H1 (cell line): ENCODE data around the gene OPALIN. TPM values are rescaled to one million over a fixed set of nuclear protein-coding genes. Genes with fewer than 3 reads are reported as not detected.

Experiments
- CTCF ChIA-PET: fragments of 300-600 bp; sonication (Branson Sonifier 250); formaldehyde crosslinking; loops from one replicate; lab custom pipeline; 2021; ENCODE audit not compliant: partially characterized antibody; lab: Charles Lee
- POLR2A ChIA-PET: fragments of 300-600 bp; sonication (Branson Sonifier 250); formaldehyde crosslinking; loops from one replicate; lab custom pipeline; 2021; ENCODE audit warnings: inconsistent platforms; ENCODE audit not compliant: partially characterized antibody; lab: Charles Lee
- DNase-seq, 2 experiments: peaks; one replicate each; pipeline versions ENCODE4 v3.0.0 to v3.0.0-alpha.2; 2010 to 2022; ENCODE audit warnings: low spot score in 2 of 2, low read depth in 1 of 2, mixed read lengths in 1 of 2
- FAIRE-seq: peaks from 2 replicates; lab custom pipeline; 2011; peaks lifted over from hg19 to GRCh38; lab: Jason Lieb, UNC
- H2AFZ ChIP-seq: 2 replicates; pipeline ENCODE4 v1.8.1; 2012; ENCODE audit warnings: low read length, inconsistent platforms
- H2AK5ac ChIP-seq: 2 replicates; pipeline ENCODE4 v1.6.1; 2013; ENCODE audit warnings: low read depth, low read length
- H2BK120ac ChIP-seq: replicated peaks from 2 replicates; pipeline ENCODE3; 2013; ENCODE audit warnings: low read depth, low read length, inconsistent platforms
- H2BK12ac ChIP-seq: 2 replicates; pipeline ENCODE4 v1.6.1; 2013; ENCODE audit warnings: low read depth, low read length
- H2BK15ac ChIP-seq: 2 replicates; pipeline ENCODE4 v1.6.1; 2013; ENCODE audit warnings: low read length
- H2BK20ac ChIP-seq: 2 replicates; pipeline ENCODE4 v1.6.1; 2013; ENCODE audit warnings: low read length
- H2BK5ac ChIP-seq: 2 replicates; pipeline ENCODE4 v1.6.1; 2013; ENCODE audit warnings: low read depth, low read length
- H3K14ac ChIP-seq: 2 replicates; pipeline ENCODE4 v1.6.1; 2013; ENCODE audit warnings: inconsistent platforms; ENCODE audit not compliant: insufficient read length
- H3K18ac ChIP-seq: 2 replicates; pipeline ENCODE4 v1.6.1; 2013; ENCODE audit warnings: low read length; ENCODE audit errors: extremely low read depth
- H3K23ac ChIP-seq: 2 replicates; pipeline ENCODE4 v1.6.1; 2013; ENCODE audit warnings: inconsistent platforms; ENCODE audit not compliant: insufficient read length
- H3K23me2 ChIP-seq: 2 replicates; pipeline ENCODE4 v1.6.1; 2013; ENCODE audit warnings: low read depth, low read length
- H3K27ac ChIP-seq: 2 replicates; pipeline ENCODE4 v1.6.1; 2011; ENCODE audit warnings: low read depth, low read length, inconsistent platforms
- H3K27me3 ChIP-seq, 4 experiments: replicated peaks in 1 of 4; 1 replicate in 1 of 4; 2 replicates in 3 of 4; pipeline versions ENCODE4 v1.6.1 to v1.8.1; 2011 to 2013; ENCODE audit warnings: low read length in 3 of 4, mild to moderate bottlenecking in 3 of 4, inconsistent platforms in 2 of 4, mixed read lengths in 2 of 4, moderate library complexity in 1 of 4; ENCODE audit not compliant: control insufficient read depth in 3 of 4, insufficient read depth in 3 of 4; ENCODE audit errors: extremely low read depth in 1 of 4
- H3K36me3 ChIP-seq, 4 experiments: 2 replicates each; pipeline versions ENCODE4 v1.6.1 to v1.8.1; 2011 to 2013; ENCODE audit warnings: mild to moderate bottlenecking in 4 of 4, low read length in 3 of 4, moderate library complexity in 2 of 4, control low read depth in 1 of 4, inconsistent platforms in 1 of 4; ENCODE audit not compliant: insufficient read depth in 4 of 4, control insufficient read depth in 2 of 4
- H3K4ac ChIP-seq: replicated peaks from 2 replicates; pipeline ENCODE3; 2013; ENCODE audit warnings: low read length, low read depth, mixed read lengths, inconsistent platforms; ENCODE audit not compliant: insufficient read length
- H3K4me1 ChIP-seq, 4 experiments: replicated peaks in 1 of 4; 1 replicate in 1 of 4; 2 replicates in 3 of 4; pipeline versions ENCODE4 v1.6.1 to v1.8.1; 2011 to 2013; ENCODE audit warnings: low read length in 3 of 4, inconsistent platforms in 2 of 4, mixed read lengths in 1 of 4; ENCODE audit not compliant: insufficient read depth in 4 of 4, control insufficient read depth in 3 of 4
- H3K4me2 ChIP-seq, 2 experiments: 2 replicates each; pipeline versions ENCODE4 v1.6.1 to v1.8.1; 2011 to 2013; ENCODE audit warnings: low read depth in 2 of 2, low read length in 2 of 2, control low read depth in 1 of 2, inconsistent platforms in 1 of 2, mild to moderate bottlenecking in 1 of 2; ENCODE audit not compliant: insufficient read depth in 1 of 2
- H3K4me3 ChIP-seq, 4 experiments: fragments of 200-600, 300-600 bp in 1 of 4; sonication (generic), shearing (Covaris generic), sonication (Bioruptor Twin) in 1 of 4; 2 replicates each; pipeline versions ENCODE4 v1.5.1 to v1.8.1; 2011 to 2016; ENCODE audit warnings: low read length in 4 of 4, low read depth in 3 of 4, control low read depth in 2 of 4, inconsistent platforms in 2 of 4, mild to moderate bottlenecking in 2 of 4, mixed read lengths in 1 of 4, moderate library complexity in 1 of 4; ENCODE audit not compliant: insufficient read depth in 2 of 4; ENCODE audit errors: extremely low read depth in 1 of 4
- H3K56ac ChIP-seq: replicated peaks from 2 replicates; pipeline ENCODE3; 2013; ENCODE audit warnings: low read depth, mild to moderate bottlenecking, mixed read lengths, low read length, inconsistent platforms; ENCODE audit not compliant: insufficient read length
- H3K79me1 ChIP-seq: 2 replicates; pipeline ENCODE4 v1.6.1; 2013; ENCODE audit warnings: low read depth, low read length, control low read depth
- H3K79me2 ChIP-seq, 2 experiments: 2 replicates each; pipeline versions ENCODE4 v1.6.1 to v1.8.1; 2012 to 2013; ENCODE audit warnings: low read length in 2 of 2, mild to moderate bottlenecking in 2 of 2, inconsistent platforms in 1 of 2; ENCODE audit not compliant: insufficient read depth in 2 of 2, control insufficient read depth in 1 of 2
- H3K9ac ChIP-seq, 4 experiments: replicated peaks in 1 of 4; 1 replicate in 1 of 4; 2 replicates in 3 of 4; pipeline versions ENCODE4 v1.6.1 to v1.8.1; 2011 to 2013; ENCODE audit warnings: low read depth in 3 of 4, low read length in 3 of 4, control low read depth in 2 of 4, mild to moderate bottlenecking in 2 of 4, moderate library complexity in 2 of 4, inconsistent platforms in 1 of 4; ENCODE audit errors: extremely low read depth in 1 of 4
- H3K9me3 ChIP-seq, 2 experiments: 2 replicates each; pipeline versions ENCODE4 v1.6.1 to v1.8.1; 2012 to 2013; ENCODE audit warnings: mild to moderate bottlenecking in 2 of 2, moderate library complexity in 2 of 2, control low read depth in 1 of 2, inconsistent platforms in 1 of 2, low read depth in 1 of 2, low read length in 1 of 2, mixed read lengths in 1 of 2; ENCODE audit not compliant: insufficient read depth in 2 of 2
- H4K20me1 ChIP-seq, 2 experiments: replicated peaks in 1 of 2; 2 replicates each; pipeline versions ENCODE3 to v1.8.1; 2011 to 2013; ENCODE audit warnings: inconsistent platforms in 2 of 2, low read length in 2 of 2, mild to moderate bottlenecking in 1 of 2; ENCODE audit not compliant: insufficient read depth in 2 of 2, control insufficient read depth in 1 of 2
- H4K5ac ChIP-seq: 2 replicates; pipeline ENCODE4 v1.6.1; 2013; ENCODE audit warnings: low read length, low read depth, mixed read lengths, inconsistent platforms; ENCODE audit not compliant: insufficient read length
- H4K8ac ChIP-seq: 2 replicates; pipeline ENCODE4 v1.8.0; 2013; ENCODE audit warnings: mild to moderate bottlenecking, moderate library complexity, low read length, inconsistent platforms; ENCODE audit not compliant: insufficient read depth; ENCODE audit errors: extremely low read depth
- H4K91ac ChIP-seq: replicated peaks from 2 replicates; pipeline ENCODE3; 2013; ENCODE audit warnings: low read length, mixed read lengths, inconsistent platforms; ENCODE audit not compliant: insufficient read length
- YY1 ChIP-seq: IDR thresholded peaks from 2 replicates; pipeline ENCODE4 v1.6.1; 2011; ENCODE audit warnings: low read depth, mild to moderate bottlenecking, low read length
- WGBS, 2 experiments: shearing (Covaris generic) in 1 of 2; methylation state at CpG; one replicate each; pipeline versions ENCODE4 v1.1.6 to v1.1.7; 2013 to 2015; ENCODE audit warnings: low lambda C conversion rate in 2 of 2, mixed read lengths in 2 of 2, inconsistent platforms in 1 of 2, low coverage in 1 of 2, missing lambda C conversion rate in 1 of 2; ENCODE audit not compliant: insufficient replicate concordance in 2 of 2, insufficient coverage in 1 of 2, insufficient read length in 1 of 2; ENCODE audit errors: extremely low coverage in 1 of 2, missing lambda C conversion rate in 1 of 2; 5-methylcytosine and 5-hydroxymethylcytosine counted together
- polyA plus RNA-seq, 7 experiments: library from polyadenylated mRNA; depleted of rRNA in 3 of 7; stranded (reverse) in 5 of 7; unstranded in 2 of 7; fragments of >200 nt in 5 of 7; fragments of 200-250 nt in 2 of 7; gene quantifications; 1 replicate in 5 of 7; 2 replicates in 1 of 7; 4 replicates in 1 of 7; pipeline versions ENCODE4 v1.2.1 to v1.2.3, GENCODE V29; 2011 to 2013; ENCODE audit warnings: missing spikeins in 2 of 7, mixed read lengths in 2 of 7
- total RNA-seq: library from RNA; stranded (reverse); fragmentation: NEBNext Ultra II Directional; extraction: Animal tissue kit (Norgen Biotek cat#: 25700); gene quantifications from 2 replicates; pipeline ENCODE4 v1.2.1, GENCODE V29; 2021

Gene OPALIN
- total and polyA plus RNA-seq, 2 of the 8 experiments (the other 6 are each of a cell fraction or from before 2014, with no cell fraction given) = 0.03 TPM; not detected in 1

GRCh38 chr10:96334616-96335526, 23.9 kb downstream of the OPALIN start:
- Histone ChIP-seq H2AK5ac (no peak overlapping the region), H3K79me2 (no peaks in the 10 kb centered on the region), H2BK120ac (no peak overlapping the region), H3K9me3 (no peaks in the 10 kb centered on the region), H3K27ac (no peak overlapping the region), H2AFZ (peak overlapping the region; percentile 99), H3K4me3 (no peak overlapping the region), H2BK5ac (no peak overlapping the region), H3K56ac (no peak overlapping the region), H3K4me1 (peaks cover 0 to 2% (median 1%) of the 10 kb centered on the region in 4 experiments; a peak in 1 of 7 replicates), H3K14ac (no peak overlapping the region), H4K91ac (no peak overlapping the region), H3K23ac (no peak overlapping the region), H4K20me1 (no peaks in the 10 kb centered on the region), H4K5ac (no peak overlapping the region), H3K4me2 (no peak overlapping the region; a peak in 1 of 4 replicates), H3K36me3 (no peaks in the 10 kb centered on the region), H3K23me2 (no peaks in the 10 kb centered on the region), H2BK20ac (peak overlapping the region; percentile 51; the same call in 1 of the 2 replicates), H2BK15ac (0 out of 2 replicates have a peak overlapping the region, but pooled peaks have one; percentile 32), H4K8ac (no peak overlapping the region), H3K9ac (no peak overlapping the region), H3K79me1 (no peaks in the 10 kb centered on the region), H3K4ac (no peak overlapping the region), H3K18ac (0 out of 2 replicates have a peak overlapping the region, but pooled peaks have one; percentile 16), H3K27me3 (0 out of 7 replicates have a peak, but pooled peaks cover 0 to 1% (median 0%) of the 10 kb centered on the region in 4 experiments), H2BK12ac (peak overlapping the region; percentile 18; the same call in 1 of the 2 replicates)
- WGBS, 2 experiments = 52% methylated on average over 5 of the region's 5 CpGs; no CpG with 5 or more reads in 1 of the 2 experiments
- CTCF ChIA-PET = interaction anchor here (0.5 to 9.0 kb wide), 37 partner anchors 8 to 932 kb away, joined by 3 to 197 read pairs (median 4); partner anchors contain the start of genes OPALIN and TLL2
- POLR2A ChIA-PET = interaction anchor here (0.6 to 1.9 kb wide), 3 partner anchors 25 to 461 kb away, joined by 3 to 5 read pairs (median 4); partner anchors contain the start of gene ZNF518A
- peak in 1 of 2 experiments; percentile 50 for DNase-seq
- peak; percentile 96 for FAIRE-seq
- 0 out of 2 replicates have a peak, but pooled peaks have one; percentile 7 for TF ChIP-seq YY1
